ENCODE results near the gene ATP5ME.

The ATP5ME gene

DNA sequence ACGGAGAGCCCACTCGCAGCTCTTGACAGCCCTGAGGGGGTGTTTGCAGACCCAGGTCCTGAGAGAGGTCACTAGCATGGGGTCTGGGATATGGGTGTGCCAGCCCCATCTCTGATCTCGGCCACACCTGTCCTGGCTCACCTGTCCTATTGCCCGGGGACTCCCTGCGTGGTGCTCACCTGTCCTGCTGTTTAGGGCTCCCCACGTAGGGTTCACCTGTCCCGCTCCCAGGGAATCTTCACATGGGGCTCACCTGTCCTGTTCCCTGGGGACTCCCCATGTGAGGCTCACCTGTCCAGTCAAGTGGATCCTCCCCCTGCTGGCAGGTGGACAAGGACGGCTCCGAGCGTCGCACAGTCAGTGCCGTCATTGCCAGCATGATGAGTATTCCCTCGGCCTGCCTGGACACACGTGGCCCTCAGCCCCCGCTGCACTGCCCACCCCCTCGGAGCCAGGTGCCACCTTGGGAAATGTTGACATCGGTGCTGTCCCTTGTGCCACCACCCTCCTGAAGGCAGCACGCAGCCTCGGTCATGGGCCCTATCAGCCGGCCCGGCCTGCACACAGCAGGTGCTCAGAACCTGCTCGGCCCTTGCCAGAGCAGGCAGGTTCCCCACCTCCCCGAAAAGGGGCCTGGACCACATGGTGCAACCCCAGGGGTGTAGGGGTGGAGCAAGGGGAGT is 8.6 kb upstream of the ATP5ME start:
- Histone ChIP-seq H3K4me1 (ENCODE audit: control insufficient read depth, insufficient read depth, low read length) (peaks cover 9% of the 10 kb centered on the region), H3K4me3 (ENCODE audit: low read length) (no peak overlapping the region), H3K36me3 (ENCODE audit: control insufficient read depth, insufficient read depth, low read length) (no peaks in the 10 kb centered on the region), H3K27ac (ENCODE audit: low read length) (no peak overlapping the region), H3K27me3 (ENCODE audit: control insufficient read depth, insufficient read depth, low read length) (no peaks in the 10 kb centered on the region), H3K9me3 (ENCODE audit: control insufficient read depth, insufficient read depth, low read length) (no peaks in the 10 kb centered on the region)
- no CpG with 5 or more reads among the region's 23 CpGs for WGBS (ENCODE audit: insufficient coverage, insufficient read length)
- no peak for DNase-seq (ENCODE audit: low read depth, low spot score)

DNA sequence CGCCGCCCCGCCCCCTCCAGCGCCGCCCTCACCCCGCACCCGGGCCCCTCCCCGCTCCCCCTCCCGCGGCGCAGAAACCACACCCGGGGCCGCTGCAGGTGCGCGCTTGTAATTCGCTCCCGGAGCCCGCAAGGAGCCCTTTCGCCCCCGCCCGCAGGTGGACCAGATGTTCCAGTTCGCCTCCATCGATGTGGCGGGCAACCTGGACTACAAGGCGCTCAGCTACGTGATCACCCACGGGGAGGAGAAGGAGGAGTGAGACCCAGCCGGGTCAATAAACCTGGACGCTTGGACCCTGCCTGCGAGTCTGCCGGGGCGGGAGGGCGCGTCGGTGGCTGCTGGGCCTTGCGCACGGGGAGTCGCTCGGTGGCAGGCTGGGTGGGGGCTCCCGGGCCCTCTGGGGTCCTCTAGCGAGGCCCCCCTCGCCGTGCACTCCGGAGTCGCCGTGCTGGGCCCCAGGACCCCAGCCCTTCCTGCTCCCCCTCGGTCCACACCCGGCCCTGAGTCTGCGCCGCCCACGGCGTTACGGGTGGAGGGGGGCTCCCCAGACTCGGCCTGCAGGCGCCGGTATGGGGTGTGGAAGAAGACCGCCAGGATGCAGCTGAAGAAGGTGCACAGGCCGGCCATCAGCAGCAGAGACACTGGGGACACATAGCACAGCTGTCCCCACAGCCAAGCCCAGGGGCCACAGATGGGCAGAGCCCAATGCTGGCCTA is 7.8 kb upstream of the ATP5ME start:
- Histone ChIP-seq H3K27me3 (ENCODE audit: control insufficient read depth, insufficient read depth, low read length) (no peaks in the 10 kb centered on the region), H3K9me3 (ENCODE audit: control insufficient read depth, insufficient read depth, low read length) (no peaks in the 10 kb centered on the region), H3K4me3 (ENCODE audit: low read length) (no peak overlapping the region), H3K27ac (ENCODE audit: low read length) (no peak overlapping the region), H3K4me1 (ENCODE audit: control insufficient read depth, insufficient read depth, low read length) (peaks cover 9% of the 10 kb centered on the region), H3K36me3 (ENCODE audit: control insufficient read depth, insufficient read depth, low read length) (no peaks in the 10 kb centered on the region)
- no CpG with 5 or more reads among the region's 58 CpGs for WGBS (ENCODE audit: insufficient coverage, insufficient read length)
- no peak for DNase-seq (ENCODE audit: low read depth, low spot score)

DNA sequence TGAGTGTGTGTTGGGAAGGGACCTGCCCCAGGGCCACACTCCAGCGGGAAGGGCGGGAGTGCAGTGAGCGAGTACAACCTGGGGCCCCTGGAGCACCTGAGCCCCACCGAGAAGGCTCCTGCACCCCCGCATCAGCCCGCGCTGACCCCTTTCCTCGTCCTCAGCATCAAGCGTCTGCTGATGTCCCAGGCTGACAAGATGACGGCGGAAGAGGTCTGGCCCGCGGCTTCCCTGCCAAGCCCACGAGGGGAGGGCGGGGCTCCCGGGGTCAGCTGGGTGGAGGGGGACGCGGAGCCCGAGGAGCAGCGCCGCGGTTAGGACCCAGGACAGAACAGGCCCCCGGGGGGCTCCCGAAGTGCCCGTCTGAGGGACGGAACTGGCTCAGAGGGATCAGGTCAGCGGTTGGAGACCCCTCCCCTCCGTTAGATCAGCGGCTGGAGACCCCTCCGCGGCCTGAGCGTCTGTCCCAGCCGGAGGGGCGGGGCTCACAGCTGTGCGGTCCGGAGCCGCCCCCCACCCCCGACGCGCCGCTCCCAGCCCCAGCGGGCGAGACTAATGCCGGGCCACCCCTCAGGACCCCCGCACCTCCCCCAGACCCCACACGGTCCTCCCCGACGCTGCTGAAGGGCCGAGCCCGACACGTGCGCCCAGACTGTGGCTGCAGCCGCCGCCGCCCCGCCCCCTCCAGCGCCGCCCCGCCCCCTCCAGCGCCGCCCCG is 7.0 kb upstream of the ATP5ME start:
- Histone ChIP-seq H3K4me1 (ENCODE audit: control insufficient read depth, insufficient read depth, low read length) (peaks cover 9% of the 10 kb centered on the region), H3K36me3 (ENCODE audit: control insufficient read depth, insufficient read depth, low read length) (no peaks in the 10 kb centered on the region; the same call in 1 of the 2 replicates), H3K9me3 (ENCODE audit: control insufficient read depth, insufficient read depth, low read length) (no peaks in the 10 kb centered on the region), H3K27ac (ENCODE audit: low read length) (no peak overlapping the region), H3K4me3 (ENCODE audit: low read length) (peak overlapping the region; percentile 55; the same call in 1 of the 2 replicates), H3K27me3 (ENCODE audit: control insufficient read depth, insufficient read depth, low read length) (no peaks in the 10 kb centered on the region)
- no peak for DNase-seq (ENCODE audit: low read depth, low spot score)
- no CpG with 5 or more reads among the region's 62 CpGs for WGBS (ENCODE audit: insufficient coverage, insufficient read length)

DNA sequence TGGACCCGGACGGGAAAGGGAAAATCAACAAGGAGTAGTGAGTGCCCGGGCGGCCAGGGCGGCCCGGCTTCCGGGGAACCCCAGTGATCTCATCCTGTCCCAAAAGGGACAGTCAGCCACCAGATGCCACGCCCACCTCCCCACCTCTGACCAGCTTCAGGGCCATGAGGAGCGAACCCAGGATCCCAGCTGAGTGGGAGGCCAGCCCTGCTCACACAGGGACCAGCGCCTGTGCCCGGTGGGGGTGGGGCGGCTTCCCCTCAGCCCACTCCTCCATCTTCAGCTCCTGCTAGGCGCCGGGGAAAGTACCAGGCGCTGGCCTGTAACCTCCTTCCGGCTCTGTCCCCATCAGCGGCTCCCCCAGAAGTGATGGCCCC is 6.5 kb upstream of the ATP5ME start:
- Histone ChIP-seq H3K4me3 (ENCODE audit: low read length) (peak overlapping the region; percentile 55; the same call in 1 of the 2 replicates), H3K36me3 (ENCODE audit: control insufficient read depth, insufficient read depth, low read length) (no peaks in the 10 kb centered on the region; the same call in 1 of the 2 replicates), H3K4me1 (ENCODE audit: control insufficient read depth, insufficient read depth, low read length) (peaks cover 9% of the 10 kb centered on the region), H3K9me3 (ENCODE audit: control insufficient read depth, insufficient read depth, low read length) (no peaks in the 10 kb centered on the region), H3K27ac (ENCODE audit: low read length) (no peak overlapping the region), H3K27me3 (ENCODE audit: control insufficient read depth, insufficient read depth, low read length) (no peaks in the 10 kb centered on the region)
- no peak for DNase-seq (ENCODE audit: low read depth, low spot score)
- no CpG with 5 or more reads among the region's 17 CpGs for WGBS (ENCODE audit: insufficient coverage, insufficient read length)

DNA sequence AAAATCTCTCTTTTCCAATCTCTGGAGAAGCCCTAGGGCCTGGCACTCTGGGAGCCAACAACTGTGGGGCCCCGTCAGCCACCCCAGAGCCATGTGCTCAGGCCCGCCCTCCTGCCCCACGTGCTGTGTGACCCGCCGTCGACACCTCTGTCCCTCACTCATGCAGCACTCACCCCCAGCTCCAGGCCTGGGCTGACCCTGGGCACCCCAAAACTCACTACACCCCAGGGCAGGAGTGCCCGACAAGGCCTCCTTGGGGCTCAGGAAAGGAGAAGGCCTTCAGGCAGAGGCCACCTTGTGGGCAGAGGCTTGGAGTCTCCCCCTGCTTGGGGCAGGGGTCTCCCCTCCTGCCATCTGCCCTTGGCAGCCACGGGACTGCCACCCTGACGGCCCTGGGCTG is 6.0 kb upstream of the ATP5ME start:
- Histone ChIP-seq H3K4me1 (ENCODE audit: control insufficient read depth, insufficient read depth, low read length) (peaks cover 9% of the 10 kb centered on the region), H3K36me3 (ENCODE audit: control insufficient read depth, insufficient read depth, low read length) (no peaks in the 10 kb centered on the region; the same call in 1 of the 2 replicates), H3K4me3 (ENCODE audit: low read length) (no peak overlapping the region), H3K27me3 (ENCODE audit: control insufficient read depth, insufficient read depth, low read length) (no peaks in the 10 kb centered on the region), H3K9me3 (ENCODE audit: control insufficient read depth, insufficient read depth, low read length) (no peaks in the 10 kb centered on the region), H3K27ac (ENCODE audit: low read length) (no peak overlapping the region)
- no peak for DNase-seq (ENCODE audit: low read depth, low spot score)
- no CpG with 5 or more reads among the region's 9 CpGs for WGBS (ENCODE audit: insufficient coverage, insufficient read length)

DNA sequence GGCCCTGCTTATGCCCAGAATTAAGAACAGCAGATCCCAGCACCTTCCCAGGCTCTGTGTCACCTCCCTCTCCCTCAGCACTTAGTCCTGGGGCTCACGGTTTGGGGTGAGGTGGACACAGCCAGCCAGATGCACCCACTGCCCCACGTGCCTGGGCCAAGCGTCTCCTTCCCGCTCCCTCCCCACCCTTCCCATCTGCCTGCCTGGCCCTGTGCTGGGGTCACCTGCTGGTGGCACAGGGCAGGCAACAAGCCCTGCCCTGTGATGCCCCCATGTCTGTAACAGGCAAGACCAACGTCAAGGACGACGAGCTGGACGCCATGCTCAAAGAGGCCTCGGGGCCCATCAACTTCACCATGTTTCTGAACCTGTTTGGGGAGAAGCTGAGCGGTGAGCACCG is 5.6 kb upstream of the ATP5ME start:
- WGBS (ENCODE audit: insufficient coverage, insufficient read length), result no CpG with 5 or more reads among the region's 11 CpGs
- H3K4me3 ChIP-seq (ENCODE audit: low read length), result no peak overlapping the region
- peaks cover 11% of the 10 kb centered on the region for H3K4me1 ChIP-seq (ENCODE audit: control insufficient read depth, insufficient read depth, low read length)
- no peak for DNase-seq (ENCODE audit: low read depth, low spot score)
- no peaks in the 10 kb centered on the region for H3K9me3 ChIP-seq (ENCODE audit: control insufficient read depth, insufficient read depth, low read length)
- H3K36me3 ChIP-seq (ENCODE audit: control insufficient read depth, insufficient read depth, low read length), result no peaks in the 10 kb centered on the region; the same call in 1 of the 2 replicates
- H3K27me3 ChIP-seq (ENCODE audit: control insufficient read depth, insufficient read depth, low read length), result no peaks in the 10 kb centered on the region
- H3K27ac ChIP-seq (ENCODE audit: low read length), result no peak overlapping the region

DNA sequence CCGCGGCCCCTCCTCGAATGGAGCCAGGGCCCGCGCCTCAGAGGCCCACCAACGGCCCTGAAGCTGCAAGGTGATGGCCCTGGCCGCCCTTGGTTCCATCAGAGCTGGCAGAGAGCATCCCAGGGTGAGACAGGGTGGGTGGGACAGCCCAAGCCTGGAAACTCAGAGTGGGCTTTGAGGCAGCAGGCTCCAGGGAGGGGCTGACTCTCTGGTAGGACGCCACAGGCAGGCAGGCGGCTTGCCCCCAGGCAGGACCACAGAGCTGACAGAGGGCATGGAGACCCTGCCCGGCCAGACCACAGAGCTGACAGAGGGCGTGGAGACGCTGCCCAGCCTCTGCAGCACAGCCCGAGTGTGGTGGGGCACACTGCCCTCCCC is 5.0 kb upstream of the ATP5ME start:
- DNase-seq (ENCODE audit: low read depth, low spot score), result no peak
- H3K36me3 ChIP-seq (ENCODE audit: control insufficient read depth, insufficient read depth, low read length), result no peaks in the 10 kb centered on the region; the same call in 1 of the 2 replicates
- no CpG with 5 or more reads among the region's 13 CpGs for WGBS (ENCODE audit: insufficient coverage, insufficient read length)
- no peak overlapping the region for H3K4me3 ChIP-seq (ENCODE audit: low read length)
- peaks cover 10% of the 10 kb centered on the region for H3K4me1 ChIP-seq (ENCODE audit: control insufficient read depth, insufficient read depth, low read length)
- H3K9me3 ChIP-seq (ENCODE audit: control insufficient read depth, insufficient read depth, low read length), result no peaks in the 10 kb centered on the region
- H3K27ac ChIP-seq (ENCODE audit: low read length), result no peak overlapping the region
- H3K27me3 ChIP-seq (ENCODE audit: control insufficient read depth, insufficient read depth, low read length), result no peaks in the 10 kb centered on the region

DNA sequence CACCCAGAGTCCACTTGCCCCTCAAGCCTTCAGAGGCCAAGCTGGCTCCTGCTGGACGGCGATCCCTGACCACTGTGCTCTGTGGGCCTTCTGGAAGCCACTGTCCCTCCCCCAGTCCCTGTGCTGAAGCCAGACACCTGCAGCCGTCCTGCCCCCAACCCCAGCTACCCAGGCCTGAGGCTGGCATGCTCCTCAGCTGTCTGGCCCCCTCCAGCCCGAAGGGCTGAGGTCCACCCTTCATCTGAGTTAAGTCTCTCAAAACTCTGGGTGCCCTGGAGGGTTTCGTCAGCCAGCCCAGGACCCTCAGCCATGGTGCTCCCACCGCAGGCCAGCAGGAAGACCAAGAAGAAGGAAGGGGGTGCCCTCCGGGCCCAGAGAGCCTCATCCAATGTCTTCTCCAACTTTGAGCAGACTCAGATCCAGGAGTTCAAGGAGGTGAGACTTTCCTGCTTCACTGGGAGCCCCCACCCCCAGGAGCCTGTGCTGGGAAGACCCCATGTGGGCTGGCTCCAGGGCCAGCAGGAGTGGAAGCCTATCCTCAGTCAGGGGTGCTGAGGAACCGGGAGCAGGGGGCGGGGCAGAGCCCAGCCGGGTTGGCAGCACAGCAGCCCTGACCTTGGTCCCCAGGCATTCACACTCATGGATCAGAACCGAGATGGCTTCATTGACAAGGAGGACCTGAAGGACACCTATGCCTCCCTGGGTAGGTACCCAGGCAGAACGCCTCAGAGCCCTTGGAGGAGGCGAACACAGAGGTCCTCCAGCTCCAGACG is 4.4 kb upstream of the ATP5ME start:
- DNase-seq (ENCODE audit: low read depth, low spot score), result no peak
- peaks cover 7% of the 10 kb centered on the region; the same call in 1 of the 2 replicates for H3K4me1 ChIP-seq (ENCODE audit: control insufficient read depth, insufficient read depth, low read length)
- no peaks in the 10 kb centered on the region; the same call in 1 of the 2 replicates for H3K36me3 ChIP-seq (ENCODE audit: control insufficient read depth, insufficient read depth, low read length)

DNA sequence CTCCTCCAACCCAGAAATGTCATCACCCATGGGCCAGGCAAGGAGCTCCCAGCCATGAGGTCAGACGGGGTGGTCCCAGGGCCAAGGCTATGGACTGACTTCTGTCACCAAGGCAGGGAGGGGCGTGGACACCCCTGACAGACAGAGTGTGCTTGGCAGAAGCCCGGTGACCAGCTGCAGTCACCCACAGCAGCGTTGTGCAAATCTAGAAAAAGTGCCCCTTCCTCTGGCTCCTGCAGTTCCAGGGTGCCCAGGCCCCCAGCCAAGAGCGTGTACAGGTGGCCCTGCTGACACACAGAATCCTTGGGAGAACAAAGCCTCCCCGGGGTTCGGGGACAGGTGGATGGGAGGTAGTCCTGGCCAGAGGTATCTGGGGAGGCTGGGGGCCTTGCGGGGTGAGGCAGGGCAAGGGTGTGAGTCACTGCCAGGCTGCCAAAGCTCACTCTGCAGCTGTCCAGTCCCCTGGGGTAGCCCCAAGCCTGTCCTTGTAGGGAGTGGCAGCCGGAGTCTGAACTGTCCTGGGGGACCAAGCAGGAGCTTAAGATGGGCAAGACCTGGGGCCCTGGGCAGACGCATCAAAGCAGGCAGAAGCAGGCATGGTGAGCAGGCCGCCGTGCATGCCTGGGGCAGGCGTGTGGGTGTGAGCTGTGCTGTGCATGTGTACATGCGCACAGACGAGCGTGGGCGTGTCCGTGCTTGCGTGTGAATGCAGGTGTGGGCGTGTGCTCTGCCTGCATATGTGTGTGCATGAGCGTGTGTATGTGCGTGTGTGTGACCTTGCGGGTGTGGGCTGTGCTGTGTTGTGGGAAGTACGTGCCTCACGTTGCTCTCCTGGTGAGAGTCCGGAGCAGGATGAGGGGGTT is 3.6 kb upstream of the ATP5ME start:
- no peak for DNase-seq (ENCODE audit: low read depth, low spot score)
- Histone ChIP-seq H3K4me1 (ENCODE audit: control insufficient read depth, insufficient read depth, low read length) (peaks cover 6% of the 10 kb centered on the region; the same call in 1 of the 2 replicates), H3K36me3 (ENCODE audit: control insufficient read depth, insufficient read depth, low read length) (no peaks in the 10 kb centered on the region; the same call in 1 of the 2 replicates), H3K27ac (ENCODE audit: low read length) (no peak overlapping the region), H3K4me3 (ENCODE audit: low read length) (no peak overlapping the region), H3K27me3 (ENCODE audit: control insufficient read depth, insufficient read depth, low read length) (no peaks in the 10 kb centered on the region), H3K9me3 (ENCODE audit: control insufficient read depth, insufficient read depth, low read length) (no peaks in the 10 kb centered on the region)
- WGBS (ENCODE audit: insufficient coverage, insufficient read length), result no CpG with 5 or more reads among the region's 26 CpGs

More for the DNA sequence above, 4.4 kb upstream of the ATP5ME start:
- WGBS (ENCODE audit: insufficient coverage, insufficient read length), result no CpG with 5 or more reads among the region's 14 CpGs
- H3K27me3 ChIP-seq (ENCODE audit: control insufficient read depth, insufficient read depth, low read length), result no peaks in the 10 kb centered on the region
- no peak overlapping the region for H3K4me3 ChIP-seq (ENCODE audit: low read length)
- H3K27ac ChIP-seq (ENCODE audit: low read length), result no peak overlapping the region
- H3K9me3 ChIP-seq (ENCODE audit: control insufficient read depth, insufficient read depth, low read length), result no peaks in the 10 kb centered on the region

All from iPS DF 6.9 (cell line).